Measurements from ENCODE around the gene ZCCHC10. TPM values are rescaled to one million over a fixed set of nuclear protein-coding genes. Genes with fewer than 3 reads are reported as not detected.

Gene ZCCHC10
- total and polyA plus RNA-seq, 9 of the 15 experiments (the other 6 are each of a cell fraction or from before 2014, with no cell fraction given) = 11.9 to 146 (median 51.8) TPM

GRCh38 chr5:133052317-133053175 is 26.2 kb upstream of the ZCCHC10 start (continued):
- TF ChIP-seq SMAD4 (CRISPR knock-in tag; conservative IDR thresholded peaks at IDR 0.05) (0 out of 2 replicates have a peak, but pooled peaks have one; percentile 11), NCOA2 (IDR thresholded peaks at IDR 0.05; ENCODE audit: partially characterized antibody in 2 of 2) (no peak), PATZ1 (CRISPR knock-in tag; IDR thresholded peaks at IDR 0.05; ENCODE audit: borderline replicate concordance) (no peak), ZNF830 (CRISPR knock-in tag; IDR thresholded peaks at IDR 0.05) (no peak), TEAD2 (tag; IDR thresholded peaks at IDR 0.05) (no peak), HDAC2 (IDR thresholded peaks at IDR 0.05) (0 out of 2 replicates have a peak, but pooled peaks have one; percentile 20), ZNF408 (CRISPR knock-in tag; IDR thresholded peaks at IDR 0.05; ENCODE audit: low read depth) (no peak), FOSL1 (tag; conservative IDR thresholded peaks at IDR 0.05) (0 out of 2 replicates have a peak, but pooled peaks have one; percentile 14), SREBF2 (CRISPR knock-in tag; IDR thresholded peaks at IDR 0.05) (peak; percentile 75), ZFP1 (CRISPR knock-in tag; IDR thresholded peaks at IDR 0.05) (no peak), ZNF707 (CRISPR knock-in tag; conservative IDR thresholded peaks at IDR 0.05) (no peak), E2F1 (CRISPR knock-in tag; IDR thresholded peaks at IDR 0.05) (no peak; the same call in 1 of the 2 replicates), HES1 (IDR thresholded peaks at IDR 0.05; ENCODE audit: low read depth) (no peak), ZNF280B (CRISPR knock-in tag; IDR thresholded peaks at IDR 0.05) (no peak), ERF (CRISPR knock-in tag; IDR thresholded peaks at IDR 0.05) (no peak), SOX6 (IDR thresholded peaks at IDR 0.05) (no peak), FOXP4 (CRISPR knock-in tag; IDR thresholded peaks at IDR 0.05; ENCODE audit: borderline replicate concordance) (0 out of 2 replicates have a peak, but pooled peaks have one; percentile 44)
